ENCODE measurements around the gene PLXNB3. TPM values are rescaled to one million over a fixed set of nuclear protein-coding genes. Genes with fewer than 3 reads are reported as not detected.
"Not testable (repeated sequence)": the region's sequence is repeated elsewhere in the genome, so short reads cannot be mapped to it uniquely, and the experiment has no call there.

Gene PLXNB3
- total RNA-seq, 3 donors from 2014 or later (not counting 1 experiment from before 2014, with no cell fraction given), result 1.2 to 1.3 TPM; not detected in 1

- TF ChIP-seq, protein P1, sequence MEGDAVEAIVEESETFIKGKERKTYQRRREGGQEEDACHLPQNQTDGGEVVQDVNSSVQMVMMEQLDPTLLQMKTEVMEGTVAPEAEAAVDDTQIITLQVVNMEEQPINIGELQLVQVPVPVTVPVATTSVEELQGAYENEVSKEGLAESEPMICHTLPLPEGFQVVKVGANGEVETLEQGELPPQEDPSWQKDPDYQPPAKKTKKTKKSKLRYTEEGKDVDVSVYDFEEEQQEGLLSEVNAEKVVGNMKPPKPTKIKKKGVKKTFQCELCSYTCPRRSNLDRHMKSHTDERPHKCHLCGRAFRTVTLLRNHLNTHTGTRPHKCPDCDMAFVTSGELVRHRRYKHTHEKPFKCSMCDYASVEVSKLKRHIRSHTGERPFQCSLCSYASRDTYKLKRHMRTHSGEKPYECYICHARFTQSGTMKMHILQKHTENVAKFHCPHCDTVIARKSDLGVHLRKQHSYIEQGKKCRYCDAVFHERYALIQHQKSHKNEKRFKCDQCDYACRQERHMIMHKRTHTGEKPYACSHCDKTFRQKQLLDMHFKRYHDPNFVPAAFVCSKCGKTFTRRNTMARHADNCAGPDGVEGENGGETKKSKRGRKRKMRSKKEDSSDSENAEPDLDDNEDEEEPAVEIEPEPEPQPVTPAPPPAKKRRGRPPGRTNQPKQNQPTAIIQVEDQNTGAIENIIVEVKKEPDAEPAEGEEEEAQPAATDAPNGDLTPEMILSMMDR (IDR thresholded peaks at IDR 0.05), result no peak
- ATAC-seq (no peak), DNase-seq (peak in 1 of 2 donors; percentile 43)
- H3K27ac Mint-ChIP-seq, result no peak overlapping the region
- H3K27me3 ChIP-seq (ENCODE audit: control insufficient read depth, insufficient read depth, low read length), result no peaks in the 10 kb centered on the region
- no peaks in the 10 kb centered on the region for H3K9me3 ChIP-seq (ENCODE audit: control insufficient read depth, insufficient read depth, low read length)
- no peaks in the 10 kb centered on the region for H3K36me3 ChIP-seq (ENCODE audit: control insufficient read depth, insufficient read depth, low read length)
- no peak overlapping the region for H3K4me3 Mint-ChIP-seq
- intact Hi-C loops (cut with micrococcal nuclease), result no loop called here
- peaks cover 10 to 18% of the 10 kb centered on the region in 2 donors for H3K27me3 Mint-ChIP-seq (ENCODE audit: low read depth in 2 of 2)
- H3K4me1 ChIP-seq (ENCODE audit: control insufficient read depth, insufficient read depth, low read length), result peaks cover 15% of the 10 kb centered on the region
- no peak overlapping the region for H3K4me3 ChIP-seq (ENCODE audit: low read length)
- no peaks in the 10 kb centered on the region for H3K9me3 Mint-ChIP-seq
- H3K36me3 Mint-ChIP-seq, result no peaks in the 10 kb centered on the region
- peaks cover 0 to 7% of the 10 kb centered on the region in 2 donors for H3K4me1 Mint-ChIP-seq
- no peak overlapping the region for H3K27ac ChIP-seq (ENCODE audit: low read length)
- WGBS (ENCODE audit: insufficient coverage), result 27% methylated on average over 35 of the region's 38 CpGs
These were observed 19.6 kb upstream of the PLXNB3 start for GRCh38 chrX:153744210-153745066.

DNA sequence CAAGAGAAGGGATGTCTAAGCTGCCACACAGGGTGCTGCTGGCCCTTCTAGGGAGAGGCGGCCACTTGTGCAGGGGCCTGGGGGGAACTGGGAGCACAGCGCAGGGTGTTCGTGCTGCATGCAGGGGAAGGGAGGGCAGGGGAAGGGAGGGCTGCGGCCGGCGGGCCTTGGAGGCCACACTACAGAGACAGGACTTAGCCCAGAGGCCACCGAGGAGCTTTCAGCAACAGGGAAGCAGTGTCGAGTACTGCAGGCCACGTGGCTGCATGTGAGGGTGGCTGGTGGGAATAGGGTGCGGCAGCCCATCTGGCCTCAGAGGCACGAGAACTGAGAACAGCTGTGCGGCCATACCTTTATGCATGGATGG lies 19.0 kb upstream of the PLXNB3 start:
- not testable (repeated sequence) for H3K4me3 Mint-ChIP-seq

DNA sequence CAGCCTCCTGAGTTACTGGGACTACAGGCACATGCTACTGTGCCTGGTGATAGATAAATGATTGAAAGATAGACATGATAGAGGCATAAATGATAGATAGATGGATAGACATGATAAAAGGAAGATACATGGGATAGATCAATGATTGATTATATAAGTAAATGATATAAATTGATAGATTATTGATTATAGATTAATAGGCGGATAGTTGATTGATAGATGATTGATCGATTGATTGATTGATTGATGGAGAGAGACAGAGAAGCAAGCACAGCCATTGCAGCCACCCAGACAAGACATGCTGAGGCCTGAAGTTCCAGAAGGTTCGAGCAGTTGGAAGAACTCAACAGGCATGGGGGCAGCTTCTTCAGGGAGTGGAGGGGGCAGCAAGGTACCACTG lies 17.7 kb upstream of the PLXNB3 start:
- H3K27me3 ChIP-seq (ENCODE audit: control insufficient read depth, insufficient read depth, low read length), result no peaks in the 10 kb centered on the region
- H3K9me3 Mint-ChIP-seq, result no peaks in the 10 kb centered on the region
- 87% methylated on average over 3 of the region's 3 CpGs for WGBS (ENCODE audit: insufficient coverage)
- no peak overlapping the region for H3K27ac Mint-ChIP-seq
- peaks cover 0 to 7% of the 10 kb centered on the region in 2 donors for H3K4me1 Mint-ChIP-seq
- TF ChIP-seq, protein P1 (IDR thresholded peaks at IDR 0.05), result no peak
- no peaks in the 10 kb centered on the region for H3K36me3 ChIP-seq (ENCODE audit: control insufficient read depth, insufficient read depth, low read length)
- peaks cover 13 to 24% of the 10 kb centered on the region in 2 donors for H3K27me3 Mint-ChIP-seq (ENCODE audit: low read depth in 2 of 2)
- no peaks in the 10 kb centered on the region for H3K9me3 ChIP-seq (ENCODE audit: control insufficient read depth, insufficient read depth, low read length)
- H3K36me3 Mint-ChIP-seq, result no peaks in the 10 kb centered on the region
- no peak overlapping the region for H3K4me3 ChIP-seq (ENCODE audit: low read length)
- no peak overlapping the region for H3K27ac ChIP-seq (ENCODE audit: low read length)
- H3K4me3 Mint-ChIP-seq, result no peak overlapping the region
- no peak for DNase-seq
- ATAC-seq, result no peak
- peaks cover 5% of the 10 kb centered on the region for H3K4me1 ChIP-seq (ENCODE audit: control insufficient read depth, insufficient read depth, low read length)
- intact Hi-C loops (cut with micrococcal nuclease), result no loop called here

More for the DNA sequence above, 19.0 kb upstream of the PLXNB3 start:
- ATAC-seq; H3K4me1 Mint-ChIP-seq; H3K9me3 ChIP-seq (ENCODE audit: control insufficient read depth, insufficient read depth, low read length); H3K27ac ChIP-seq (ENCODE audit: low read length); intact Hi-C loops (cut with micrococcal nuclease); H3K9me3 Mint-ChIP-seq; DNase-seq; H3K4me3 ChIP-seq (ENCODE audit: low read length); H3K36me3 ChIP-seq (ENCODE audit: control insufficient read depth, insufficient read depth, low read length); H3K36me3 Mint-ChIP-seq; H3K27ac Mint-ChIP-seq; H3K4me1 ChIP-seq (ENCODE audit: control insufficient read depth, insufficient read depth, low read length); H3K27me3 ChIP-seq (ENCODE audit: control insufficient read depth, insufficient read depth, low read length): not testable (repeated sequence)
- H3K27me3 Mint-ChIP-seq (ENCODE audit: low read depth in 2 of 2), result peaks cover 13 to 24% of the 10 kb centered on the region in 2 donors
- 32% methylated on average over 10 of the region's 12 CpGs for WGBS (ENCODE audit: insufficient coverage)

DNA sequence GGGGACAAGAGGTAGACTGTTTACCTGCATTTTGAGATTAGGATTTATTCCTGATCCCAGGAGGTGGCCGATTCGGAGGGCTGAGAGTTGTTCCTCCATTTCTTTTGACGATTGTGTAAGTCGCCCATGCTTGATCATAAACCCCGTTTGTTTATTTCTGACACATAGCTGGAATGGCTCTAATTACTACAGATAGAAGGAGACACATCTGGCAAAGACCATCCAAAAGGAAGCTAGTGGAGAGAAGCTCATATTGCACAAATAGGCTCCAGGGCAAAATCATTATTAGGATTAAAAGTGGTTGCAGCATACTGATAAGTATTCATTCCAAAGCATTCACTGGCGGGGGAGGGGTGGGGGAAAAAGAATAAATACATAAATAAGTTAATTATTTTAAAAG lies 17.1 kb upstream of the PLXNB3 start:
- 100% methylated on average over 2 of the region's 6 CpGs for WGBS (ENCODE audit: insufficient coverage)
- H3K4me1 Mint-ChIP-seq; H3K4me1 ChIP-seq (ENCODE audit: control insufficient read depth, insufficient read depth, low read length); H3K9me3 ChIP-seq (ENCODE audit: control insufficient read depth, insufficient read depth, low read length); H3K9me3 Mint-ChIP-seq; H3K4me3 ChIP-seq (ENCODE audit: low read length); H3K4me3 Mint-ChIP-seq; H3K36me3 ChIP-seq (ENCODE audit: control insufficient read depth, insufficient read depth, low read length); intact Hi-C loops (cut with micrococcal nuclease); DNase-seq; H3K36me3 Mint-ChIP-seq; H3K27ac Mint-ChIP-seq; H3K27ac ChIP-seq (ENCODE audit: low read length); H3K27me3 ChIP-seq (ENCODE audit: control insufficient read depth, insufficient read depth, low read length); ATAC-seq: not testable (repeated sequence)
- H3K27me3 Mint-ChIP-seq (ENCODE audit: low read depth in 2 of 2), result peaks cover 13 to 24% of the 10 kb centered on the region in 2 donors

DNA sequence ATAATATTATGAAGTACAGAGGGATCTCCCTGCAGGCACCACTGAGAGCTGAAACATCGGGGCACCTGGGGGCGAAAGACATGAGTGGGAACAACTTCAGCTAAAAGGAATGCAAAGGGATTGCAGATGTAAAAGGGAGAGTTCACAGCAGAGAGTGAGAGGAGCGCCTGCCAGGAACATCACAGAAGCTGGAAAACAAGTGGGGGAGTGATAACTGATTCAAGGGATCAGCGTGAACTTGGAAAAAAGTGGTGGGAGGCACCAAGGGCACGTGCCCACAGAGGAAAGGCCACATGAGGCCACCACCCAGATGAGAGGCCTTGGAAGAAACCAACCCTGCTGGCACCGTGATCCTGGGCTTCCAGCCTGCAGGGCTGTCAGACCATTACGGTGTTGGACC lies 15.0 kb upstream of the PLXNB3 start:
- intact Hi-C loops (cut with micrococcal nuclease); H3K9me3 ChIP-seq (ENCODE audit: control insufficient read depth, insufficient read depth, low read length); H3K9me3 Mint-ChIP-seq; H3K27ac ChIP-seq (ENCODE audit: low read length); H3K27me3 ChIP-seq (ENCODE audit: control insufficient read depth, insufficient read depth, low read length); H3K4me3 ChIP-seq (ENCODE audit: low read length); H3K4me1 ChIP-seq (ENCODE audit: control insufficient read depth, insufficient read depth, low read length); ATAC-seq; H3K4me3 Mint-ChIP-seq; H3K36me3 Mint-ChIP-seq; H3K4me1 Mint-ChIP-seq; H3K36me3 ChIP-seq (ENCODE audit: control insufficient read depth, insufficient read depth, low read length); H3K27ac Mint-ChIP-seq; DNase-seq: not testable (repeated sequence)
- peaks cover 13 to 24% of the 10 kb centered on the region in 2 donors for H3K27me3 Mint-ChIP-seq (ENCODE audit: low read depth in 2 of 2)
- WGBS (ENCODE audit: insufficient coverage), result 90% methylated on average over 7 of the region's 7 CpGs

Data from natural killer cell (primary cell).